BJ (cell line): Measurements from ENCODE around the gene APEH. TPM values are rescaled to one million over a fixed set of nuclear protein-coding genes. Genes with fewer than 3 reads are reported as not detected.

Experiments
- CTCF ChIA-PET: fragments of 350-600 bp; formaldehyde crosslinking; extraction: SDS; loops from one replicate; lab custom pipeline; 2021; ENCODE audit warnings: antibody characterized with exemption, inconsistent platforms; lab: Yijun Ruan, JAX
- POLR2A ChIA-PET: fragments of 300-600 bp; sonication (Branson Sonifier 250); formaldehyde crosslinking; extraction: SDS; loops from one replicate; lab custom pipeline; 2021; ENCODE audit warnings: antibody characterized with exemption; lab: Charles Lee
- DNase-seq: peaks from one replicate; pipeline ENCODE4 v3.0.0-alpha.2; 2011; ENCODE audit warnings: low read depth
- H3K27me3 ChIP-seq: 2 replicates; pipeline ENCODE4 v1.6.0; 2011; ENCODE audit warnings: low read length; ENCODE audit not compliant: control insufficient read depth, insufficient read depth
- H3K36me3 ChIP-seq: 2 replicates; pipeline ENCODE4 v1.5.1; 2011; ENCODE audit warnings: low read length; ENCODE audit not compliant: control insufficient read depth, insufficient read depth
- H3K4me3 ChIP-seq: 2 replicates; pipeline ENCODE4 v1.5.1; 2011; ENCODE audit warnings: low read depth, mild to moderate bottlenecking, control low read depth, low read length
- polyA plus RNA-seq: library from polyadenylated mRNA; depleted of rRNA; stranded (reverse); fragments of >200 nt; gene quantifications from 2 replicates; pipeline ENCODE4 v1.2.3, GENCODE V29; 2011
- TF ChIP-seq, protein P1 (sequence below): IDR thresholded peaks from 2 replicates; pipeline ENCODE4 v1.5.1; 2011; ENCODE audit warnings: low read depth, mild to moderate bottlenecking, control low read depth, inconsistent platforms, low read length, moderate library complexity; ENCODE audit not compliant: insufficient read depth

APEH gene
- polyA plus RNA-seq, 1 experiment: 165 TPM

DNA sequence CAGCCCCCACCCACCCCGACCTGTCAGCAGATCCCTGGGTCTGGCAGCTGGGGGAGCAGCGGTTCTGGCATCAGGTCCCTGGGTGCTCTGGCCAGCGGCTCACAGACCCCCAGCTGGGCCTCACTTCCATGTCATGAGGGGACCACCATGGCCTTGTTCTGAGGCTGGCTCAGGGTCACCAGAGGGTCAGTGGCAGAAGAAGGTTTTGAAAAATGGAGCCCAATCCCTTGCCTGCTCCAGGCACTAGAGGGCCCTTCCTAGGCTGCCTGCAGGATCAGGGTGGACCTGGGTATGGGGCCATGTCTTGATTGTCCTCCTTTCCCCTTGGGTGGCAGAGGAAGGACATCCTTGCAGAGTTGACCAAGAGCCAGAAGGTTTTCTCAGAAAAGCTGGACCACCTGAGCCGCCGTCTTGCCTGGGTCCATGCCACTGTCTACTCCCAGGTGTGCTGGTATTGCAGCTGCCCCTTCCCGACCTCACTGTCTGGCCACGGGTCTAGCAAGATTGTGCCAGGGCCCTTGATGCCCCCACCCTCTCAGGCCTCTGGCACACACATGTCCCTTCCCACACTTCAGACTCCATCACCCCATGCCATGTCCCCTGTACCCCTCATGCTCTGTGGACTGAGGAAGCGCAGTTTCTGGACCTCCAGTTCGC lies 32.4 kb downstream of the APEH start:
- Histone ChIP-seq H3K4me3 (no peak overlapping the region), H3K36me3 (peaks cover 26% of the 10 kb centered on the region), H3K27me3 (no peaks in the 10 kb centered on the region)
- POLR2A ChIA-PET: no interaction called here
- TF ChIP-seq, protein P1, sequence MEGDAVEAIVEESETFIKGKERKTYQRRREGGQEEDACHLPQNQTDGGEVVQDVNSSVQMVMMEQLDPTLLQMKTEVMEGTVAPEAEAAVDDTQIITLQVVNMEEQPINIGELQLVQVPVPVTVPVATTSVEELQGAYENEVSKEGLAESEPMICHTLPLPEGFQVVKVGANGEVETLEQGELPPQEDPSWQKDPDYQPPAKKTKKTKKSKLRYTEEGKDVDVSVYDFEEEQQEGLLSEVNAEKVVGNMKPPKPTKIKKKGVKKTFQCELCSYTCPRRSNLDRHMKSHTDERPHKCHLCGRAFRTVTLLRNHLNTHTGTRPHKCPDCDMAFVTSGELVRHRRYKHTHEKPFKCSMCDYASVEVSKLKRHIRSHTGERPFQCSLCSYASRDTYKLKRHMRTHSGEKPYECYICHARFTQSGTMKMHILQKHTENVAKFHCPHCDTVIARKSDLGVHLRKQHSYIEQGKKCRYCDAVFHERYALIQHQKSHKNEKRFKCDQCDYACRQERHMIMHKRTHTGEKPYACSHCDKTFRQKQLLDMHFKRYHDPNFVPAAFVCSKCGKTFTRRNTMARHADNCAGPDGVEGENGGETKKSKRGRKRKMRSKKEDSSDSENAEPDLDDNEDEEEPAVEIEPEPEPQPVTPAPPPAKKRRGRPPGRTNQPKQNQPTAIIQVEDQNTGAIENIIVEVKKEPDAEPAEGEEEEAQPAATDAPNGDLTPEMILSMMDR: no peak
- no peak for DNase-seq
- CTCF ChIA-PET: no interaction called here

DNA sequence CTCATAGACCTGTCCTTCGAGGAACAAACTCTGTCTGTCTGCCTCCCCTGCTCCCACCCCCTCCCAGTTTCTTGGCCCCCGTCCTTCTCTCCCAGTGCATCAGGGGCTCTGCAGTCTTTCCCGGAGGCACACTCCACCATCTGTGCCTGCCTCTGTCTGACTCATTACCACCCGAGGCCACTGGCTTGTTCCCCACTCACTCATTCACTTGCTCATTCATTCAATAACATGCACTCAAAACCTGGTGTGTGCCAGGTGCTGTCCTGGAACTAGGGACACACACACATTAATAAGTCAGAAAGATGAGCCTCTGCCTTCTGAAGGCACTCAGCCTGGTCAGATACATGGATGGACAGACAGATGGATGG lies 32.9 kb downstream of the APEH start:
- no peak for DNase-seq
- CTCF ChIA-PET: no interaction called here

DNA sequence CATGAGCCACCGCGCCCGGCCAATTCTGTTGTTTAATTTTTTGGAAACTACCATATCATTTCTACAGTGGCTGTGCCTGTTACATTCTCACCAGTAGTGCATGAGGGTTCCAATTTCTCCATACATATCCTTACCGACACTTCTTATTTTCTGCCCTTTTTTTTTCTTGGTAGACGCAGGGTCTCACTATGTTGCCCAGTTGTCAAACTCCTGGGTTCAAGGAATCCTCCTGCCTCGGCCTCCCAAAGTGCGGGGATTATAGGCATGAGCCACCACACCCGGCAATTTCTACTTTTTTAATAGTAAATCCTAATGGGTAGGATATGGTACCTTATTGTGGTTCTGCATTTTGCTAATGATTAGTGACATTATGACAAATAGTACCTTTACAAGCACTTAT lies 35.7 kb downstream of the APEH start:
- POLR2A ChIA-PET: no interaction called here
- no peak overlapping the region for H3K4me3 ChIP-seq
- H3K27me3 ChIP-seq: no peaks in the 10 kb centered on the region
- DNase-seq: no peak
- CTCF ChIA-PET: no interaction called here
- TF ChIP-seq, protein P1: no peak
- H3K36me3 ChIP-seq: peaks cover 18% of the 10 kb centered on the region

More for the DNA sequence above, 32.9 kb downstream of the APEH start:
- H3K27me3 ChIP-seq: no peaks in the 10 kb centered on the region
- TF ChIP-seq, protein P1: no peak
- H3K36me3 ChIP-seq: peaks cover 24% of the 10 kb centered on the region
- no peak overlapping the region for H3K4me3 ChIP-seq
- POLR2A ChIA-PET: no interaction called here

DNA sequence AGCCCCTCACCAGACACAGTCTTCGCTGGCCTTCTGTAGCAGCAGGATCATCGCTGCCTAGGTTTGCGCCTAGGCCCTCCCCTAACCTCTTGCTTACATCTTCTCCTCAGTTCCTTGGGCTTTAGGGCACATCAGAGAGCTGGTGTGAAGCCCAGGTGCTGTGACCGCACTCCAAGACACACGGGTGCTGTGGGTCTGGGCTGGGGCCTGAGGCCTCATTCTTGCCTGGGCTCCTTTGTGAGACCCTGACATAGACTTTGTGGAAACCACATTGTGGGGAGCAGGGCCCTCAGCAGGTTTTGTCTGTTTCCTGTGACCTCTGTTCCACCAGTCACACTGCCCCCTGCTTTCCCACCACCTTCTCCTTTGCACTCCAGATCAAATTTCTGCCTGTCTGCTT lies 37.3 kb downstream of the APEH start:
- POLR2A ChIA-PET: no interaction called here
- no peak overlapping the region for H3K4me3 ChIP-seq
- peaks cover 10% of the 10 kb centered on the region for H3K36me3 ChIP-seq
- CTCF ChIA-PET: interaction anchor here (0.8 to 2.2 kb wide), 3 partner anchors 9 to 177 kb away, joined by 3 to 9 read pairs (median 4); no protein-coding TSS in a partner anchor
- no peak for DNase-seq
- no peaks in the 10 kb centered on the region for H3K27me3 ChIP-seq
- TF ChIP-seq, protein P1: no peak

DNA sequence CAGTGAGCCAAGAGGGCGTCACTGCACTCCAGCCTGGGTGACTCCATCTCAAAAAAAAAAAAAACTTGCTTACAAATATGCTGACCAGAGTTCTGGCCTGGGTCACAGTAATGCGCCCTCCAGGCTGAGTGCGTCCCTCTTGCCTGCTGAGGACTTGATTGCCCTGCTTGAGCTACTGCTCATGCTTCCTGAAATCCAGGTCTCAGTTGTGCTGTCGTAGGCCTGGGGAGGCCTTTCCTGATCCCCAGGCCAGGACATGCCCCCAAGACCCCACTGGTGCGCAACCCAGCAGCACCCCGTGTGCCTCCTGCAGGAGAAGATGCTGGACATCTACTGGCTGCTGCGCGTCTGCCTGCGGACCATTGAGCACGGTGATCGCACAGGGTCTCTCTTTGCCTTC lies 38.0 kb downstream of the APEH start:
- no peak for DNase-seq
- TF ChIP-seq, protein P1: no peak
- CTCF ChIA-PET: interaction anchor here (1.0 to 2.2 kb wide), 2 partner anchors 10 to 11 kb away, joined by 4 to 9 read pairs; no protein-coding TSS in a partner anchor

More for the DNA sequence above, 38.0 kb downstream of the APEH start:
- no peak overlapping the region for H3K4me3 ChIP-seq
- no peaks in the 10 kb centered on the region for H3K27me3 ChIP-seq
- peaks cover 11% of the 10 kb centered on the region for H3K36me3 ChIP-seq
- POLR2A ChIA-PET: no interaction called here
